ENCODE data around the gene PRPF19. TPM values are rescaled to one million over a fixed set of nuclear protein-coding genes. Genes with fewer than 3 reads are reported as not detected.

Gene PRPF19
- total RNA-seq, 1 donor from 2014 or later, result 96.3 TPM

DNA sequence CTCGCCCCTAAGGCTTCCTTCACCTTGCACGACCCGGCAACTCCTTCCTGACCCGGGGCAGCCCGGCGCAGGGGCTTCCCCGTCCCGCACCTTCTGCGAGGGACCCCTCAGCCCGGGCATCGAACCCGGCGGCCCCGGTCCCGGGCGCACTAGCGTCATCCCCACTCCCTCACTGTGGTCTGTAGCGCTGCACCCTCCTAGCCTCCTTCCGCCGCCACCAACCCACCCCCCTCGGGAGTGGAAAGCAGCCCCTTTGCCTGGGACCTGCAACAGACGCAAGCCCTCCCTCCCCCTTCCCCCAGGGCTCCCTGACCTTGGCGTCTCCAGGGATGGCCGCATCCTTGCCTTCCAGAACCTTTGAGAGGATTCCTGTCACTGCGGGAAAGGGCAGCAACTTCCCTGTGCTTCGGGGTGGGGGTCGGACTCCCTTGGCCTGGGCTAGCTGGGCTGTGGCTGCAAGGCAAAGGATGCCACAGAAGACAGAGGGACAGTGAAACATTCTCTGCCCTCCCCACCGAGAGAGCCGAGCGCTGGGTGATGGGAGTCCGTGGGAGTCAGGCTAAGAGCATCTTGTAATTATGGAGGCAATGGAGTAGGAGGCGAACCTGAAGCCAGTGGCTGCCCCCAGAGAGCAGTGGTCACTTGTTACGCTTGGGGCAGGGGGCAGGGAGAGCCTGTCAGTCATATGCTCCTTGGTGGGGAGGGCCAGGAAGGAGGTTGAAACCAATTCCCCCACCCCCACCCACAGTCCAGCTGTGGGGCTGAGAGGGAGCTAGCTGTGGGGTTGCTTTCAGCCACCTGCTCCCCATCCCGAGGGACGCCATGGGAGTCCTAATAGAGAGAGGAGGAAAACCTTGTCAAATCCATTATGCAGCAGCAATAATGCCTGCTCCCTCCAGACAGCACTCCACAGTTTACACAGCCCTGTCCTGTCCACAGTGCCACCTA lies 18.8 kb upstream of the PRPF19 start:
- Mint-ChIP-seq H3K36me3 (peaks cover 27% of the 10 kb centered on the region), H3K4me1 (peaks cover 12% of the 10 kb centered on the region), H3K9me3 (no peaks in the 10 kb centered on the region), H3K4me3 (peak overlapping the region; percentile 80), H3K27me3 (ENCODE audit: low read depth) (no peaks in the 10 kb centered on the region), H3K27ac (peak overlapping the region; percentile 45)
- no peak for TF ChIP-seq CTCF (IDR thresholded peaks at IDR 0.05; ENCODE audit: unreplicated experiment)
- no peak for DNase-seq (ENCODE audit: low spot score in 2 of 2, unreplicated experiment in 2 of 2)

DNA sequence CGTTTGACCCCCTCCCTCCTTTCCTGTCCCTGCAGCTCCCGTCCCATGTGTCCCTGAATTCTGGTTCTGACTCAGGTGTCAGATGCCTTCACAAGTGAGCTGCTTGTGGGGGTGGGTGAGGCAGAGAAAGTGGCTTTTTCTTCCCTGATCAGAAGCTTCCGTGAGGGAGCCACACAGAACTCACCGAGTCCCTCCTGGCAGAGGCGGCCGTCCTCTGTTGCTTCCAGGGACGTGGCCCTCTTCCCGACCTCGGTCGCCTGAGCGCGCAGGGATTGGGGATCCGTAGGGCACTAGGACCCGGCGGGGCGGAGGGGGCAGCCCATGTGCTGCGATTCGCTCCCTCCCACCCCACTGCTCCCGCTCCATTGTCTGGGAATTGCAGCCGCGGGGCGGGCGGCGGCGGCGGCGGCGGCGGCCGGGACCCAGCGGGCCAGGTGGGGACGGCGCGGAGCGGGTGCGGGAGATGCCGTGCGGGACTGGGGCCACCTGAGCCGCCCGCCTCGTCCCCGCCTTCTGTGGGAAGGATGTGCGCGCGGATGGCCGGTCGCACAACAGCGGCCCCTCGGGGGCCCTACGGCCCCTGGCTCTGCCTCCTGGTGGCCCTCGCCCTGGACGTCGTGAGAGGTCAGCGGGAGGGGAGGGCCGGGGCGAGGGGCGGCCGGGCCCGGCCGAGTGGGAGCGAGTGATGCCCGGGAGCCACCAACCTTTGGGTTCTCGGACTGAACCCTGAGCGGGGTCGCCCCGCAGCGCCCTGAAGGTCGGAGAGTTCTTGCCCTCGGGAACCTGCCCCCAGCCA lies 17.9 kb upstream of the PRPF19 start, which contains the start of gene TMEM132A:
TMEM132A (plus strand) TSS at position 351 of the 796 bp plus-strand sequence; CDS start at position 525, 174 bp downstream.
- no peak for TF ChIP-seq CTCF (IDR thresholded peaks at IDR 0.05; ENCODE audit: unreplicated experiment)
- Mint-ChIP-seq H3K4me1 (peaks cover 12% of the 10 kb centered on the region), H3K27ac (peak within 1 kb of the TSS; percentile 45), H3K27me3 (ENCODE audit: low read depth) (no peaks in the 10 kb centered on the region), H3K36me3 (peaks cover 19% of the 10 kb centered on the region), H3K4me3 (peak within 1 kb of the TSS; percentile 80), H3K9me3 (no peaks in the 10 kb centered on the region)
- peak; percentile 54 to 71 for DNase-seq (ENCODE audit: low spot score in 2 of 2, unreplicated experiment in 2 of 2)

DNA sequence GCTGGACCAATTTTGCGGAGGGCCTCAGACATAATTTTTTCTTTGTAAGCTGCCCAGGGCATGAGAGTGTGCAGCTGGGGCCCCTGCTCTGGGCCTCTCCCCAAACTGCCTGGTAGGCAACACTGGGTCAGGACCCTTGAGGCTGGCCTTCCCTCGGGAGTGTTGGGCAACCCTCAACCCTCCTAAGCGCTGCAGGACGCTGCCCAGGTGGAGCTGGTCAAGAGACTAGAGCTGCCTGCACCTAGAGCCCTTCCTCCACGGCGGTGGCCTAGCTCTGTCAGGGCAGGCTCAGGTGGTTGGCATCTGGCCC lies 17.4 kb upstream of the PRPF19 start:
- Mint-ChIP-seq H3K9me3 (no peaks in the 10 kb centered on the region), H3K36me3 (peaks cover 17% of the 10 kb centered on the region), H3K4me1 (peaks cover 12% of the 10 kb centered on the region), H3K27ac (no peak overlapping the region), H3K27me3 (ENCODE audit: low read depth) (no peaks in the 10 kb centered on the region), H3K4me3 (peak overlapping the region; percentile 80)
- TF ChIP-seq CTCF (IDR thresholded peaks at IDR 0.05; ENCODE audit: unreplicated experiment), result no peak
- DNase-seq (ENCODE audit: low spot score in 2 of 2, unreplicated experiment in 2 of 2), result no peak

DNA sequence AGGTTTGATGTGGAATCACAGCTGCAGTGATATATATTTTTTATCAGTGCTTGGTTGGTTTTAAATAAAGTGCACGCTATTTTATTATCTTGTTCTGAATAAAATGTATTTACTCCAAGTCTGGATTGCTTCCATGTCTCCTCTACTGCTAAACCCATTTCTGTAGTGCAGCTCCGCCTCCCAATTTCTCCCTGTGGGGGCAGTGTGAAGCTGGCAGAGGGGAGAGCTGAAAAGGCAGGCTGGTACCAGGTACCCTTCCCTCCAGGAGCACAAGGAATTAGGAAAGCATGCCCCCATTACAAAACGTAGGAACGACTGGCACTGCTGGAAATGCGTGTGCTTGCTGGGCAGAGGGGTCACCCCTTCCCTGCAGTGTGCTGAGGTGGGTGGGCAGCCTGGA lies 16.9 kb upstream of the PRPF19 start:
- no peak overlapping the region for H3K27ac Mint-ChIP-seq
- DNase-seq (ENCODE audit: low spot score in 2 of 2, unreplicated experiment in 2 of 2), result no peak
- H3K36me3 Mint-ChIP-seq, result peaks cover 17% of the 10 kb centered on the region
- TF ChIP-seq CTCF (IDR thresholded peaks at IDR 0.05; ENCODE audit: unreplicated experiment), result no peak
- H3K27me3 Mint-ChIP-seq (ENCODE audit: low read depth), result no peaks in the 10 kb centered on the region
- H3K4me3 Mint-ChIP-seq, result peak overlapping the region; percentile 59
- H3K4me1 Mint-ChIP-seq, result peaks cover 12% of the 10 kb centered on the region
- H3K9me3 Mint-ChIP-seq, result no peaks in the 10 kb centered on the region

GRCh38 chr11:60922906-60923305 lies 16.5 kb upstream of the PRPF19 start:
- TF ChIP-seq CTCF (IDR thresholded peaks at IDR 0.05; ENCODE audit: unreplicated experiment), result no peak
- H3K4me3 Mint-ChIP-seq, result peak overlapping the region; percentile 59
- no peaks in the 10 kb centered on the region for H3K27me3 Mint-ChIP-seq (ENCODE audit: low read depth)
- DNase-seq (ENCODE audit: low spot score in 2 of 2, unreplicated experiment in 2 of 2), result no peak
- no peak overlapping the region for H3K27ac Mint-ChIP-seq
- no peaks in the 10 kb centered on the region for H3K9me3 Mint-ChIP-seq
- peaks cover 14% of the 10 kb centered on the region for H3K4me1 Mint-ChIP-seq
- H3K36me3 Mint-ChIP-seq, result peaks cover 15% of the 10 kb centered on the region

Data from mesothelial cell of epicardium (in vitro differentiated cells).